ENCODE data around the gene SMIM3.

Gene SMIM3

DNA sequence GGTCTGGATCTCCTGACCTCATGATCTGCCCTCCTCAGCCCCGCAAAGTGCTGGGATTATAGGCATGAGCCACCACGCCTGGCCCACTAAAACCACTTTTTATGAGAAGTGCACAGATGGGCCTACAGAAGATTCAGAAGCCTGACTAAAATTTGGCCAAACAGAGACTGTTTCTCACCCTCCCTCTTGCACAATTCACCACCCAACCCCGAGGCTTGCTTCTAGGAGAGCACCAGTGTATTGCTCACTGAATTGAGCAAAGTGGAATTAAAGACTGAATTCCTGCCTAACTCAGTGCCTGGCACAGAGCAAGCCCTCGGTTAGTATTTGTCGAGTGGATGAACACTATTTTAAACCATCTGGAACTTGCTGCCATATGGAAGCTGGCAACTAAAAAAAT lies 16.3 kb upstream of the SMIM3 start (continued):
- TF ChIP-seq BACH2 (CRISPR knock-in tag; IDR thresholded peaks at IDR 0.05; ENCODE audit: borderline replicate concordance) (no peak), SNAI2 (CRISPR knock-in tag; IDR thresholded peaks at IDR 0.05) (no peak)
- TF ChIP-seq, protein P1, sequence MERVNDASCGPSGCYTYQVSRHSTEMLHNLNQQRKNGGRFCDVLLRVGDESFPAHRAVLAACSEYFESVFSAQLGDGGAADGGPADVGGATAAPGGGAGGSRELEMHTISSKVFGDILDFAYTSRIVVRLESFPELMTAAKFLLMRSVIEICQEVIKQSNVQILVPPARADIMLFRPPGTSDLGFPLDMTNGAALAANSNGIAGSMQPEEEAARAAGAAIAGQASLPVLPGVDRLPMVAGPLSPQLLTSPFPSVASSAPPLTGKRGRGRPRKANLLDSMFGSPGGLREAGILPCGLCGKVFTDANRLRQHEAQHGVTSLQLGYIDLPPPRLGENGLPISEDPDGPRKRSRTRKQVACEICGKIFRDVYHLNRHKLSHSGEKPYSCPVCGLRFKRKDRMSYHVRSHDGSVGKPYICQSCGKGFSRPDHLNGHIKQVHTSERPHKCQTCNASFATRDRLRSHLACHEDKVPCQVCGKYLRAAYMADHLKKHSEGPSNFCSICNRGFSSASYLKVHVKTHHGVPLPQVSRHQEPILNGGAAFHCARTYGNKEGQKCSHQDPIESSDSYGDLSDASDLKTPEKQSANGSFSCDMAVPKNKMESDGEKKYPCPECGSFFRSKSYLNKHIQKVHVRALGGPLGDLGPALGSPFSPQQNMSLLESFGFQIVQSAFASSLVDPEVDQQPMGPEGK (CRISPR knock-in tag; IDR thresholded peaks at IDR 0.05; ENCODE audit: borderline replicate concordance): no peak

DNA sequence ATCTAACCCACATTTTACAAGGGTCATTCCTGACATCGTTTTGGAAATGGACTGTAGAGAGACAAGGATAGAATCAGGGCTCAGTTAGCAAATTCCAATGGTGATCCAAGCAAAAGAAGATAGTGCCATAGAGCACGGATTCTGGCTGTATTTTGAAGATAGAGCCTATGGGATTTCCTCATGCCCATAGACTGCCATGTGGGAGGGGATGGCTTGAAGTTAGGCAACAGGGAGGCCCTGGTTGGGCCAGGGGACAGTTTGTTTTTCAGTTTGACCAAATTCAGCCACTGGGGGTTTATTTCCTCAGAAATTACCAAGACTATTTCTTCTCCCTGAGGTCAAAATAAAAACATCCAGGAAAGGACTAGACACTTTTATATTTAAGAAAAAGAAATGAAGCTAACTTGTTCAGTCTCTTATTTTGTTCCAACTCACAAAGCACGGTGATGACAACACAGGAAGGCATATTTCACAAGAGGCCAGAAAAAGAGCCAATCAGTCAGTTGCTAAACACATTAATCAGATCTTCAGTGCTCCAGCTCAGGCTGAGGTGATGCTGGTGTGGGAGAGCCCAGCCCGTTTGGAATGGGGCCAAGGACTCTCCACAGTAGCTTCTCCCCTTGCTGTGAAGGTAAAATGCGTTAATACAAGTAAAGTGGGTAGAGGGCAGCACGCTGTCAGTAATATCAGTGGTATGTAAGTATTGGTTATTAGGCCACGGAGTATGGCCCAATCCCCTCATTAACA lies 15.4 kb upstream of the SMIM3 start:
- no peak for TF ChIP-seq TCF4 (CRISPR knock-in tag; IDR thresholded peaks at IDR 0.05; ENCODE audit: borderline replicate concordance)
- no peak for TF ChIP-seq ZFP3 (CRISPR knock-in tag; IDR thresholded peaks at IDR 0.05)
- TF ChIP-seq SNAI2 (CRISPR knock-in tag; IDR thresholded peaks at IDR 0.05): no peak
- no peak for TF ChIP-seq BACH2 (CRISPR knock-in tag; IDR thresholded peaks at IDR 0.05; ENCODE audit: borderline replicate concordance)
- TF ChIP-seq ISL1 (CRISPR knock-in tag; IDR thresholded peaks at IDR 0.05): no peak
- TF ChIP-seq, protein P2, sequence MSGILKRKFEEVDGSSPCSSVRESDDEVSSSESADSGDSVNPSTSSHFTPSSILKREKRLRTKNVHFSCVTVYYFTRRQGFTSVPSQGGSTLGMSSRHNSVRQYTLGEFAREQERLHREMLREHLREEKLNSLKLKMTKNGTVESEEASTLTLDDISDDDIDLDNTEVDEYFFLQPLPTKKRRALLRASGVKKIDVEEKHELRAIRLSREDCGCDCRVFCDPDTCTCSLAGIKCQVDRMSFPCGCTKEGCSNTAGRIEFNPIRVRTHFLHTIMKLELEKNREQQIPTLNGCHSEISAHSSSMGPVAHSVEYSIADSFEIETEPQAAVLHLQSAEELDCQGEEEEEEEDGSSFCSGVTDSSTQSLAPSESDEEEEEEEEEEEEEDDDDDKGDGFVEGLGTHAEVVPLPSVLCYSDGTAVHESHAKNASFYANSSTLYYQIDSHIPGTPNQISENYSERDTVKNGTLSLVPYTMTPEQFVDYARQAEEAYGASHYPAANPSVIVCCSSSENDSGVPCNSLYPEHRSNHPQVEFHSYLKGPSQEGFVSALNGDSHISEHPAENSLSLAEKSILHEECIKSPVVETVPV (CRISPR knock-in tag; IDR thresholded peaks at IDR 0.05): no peak
- TF ChIP-seq ZNF70 (CRISPR knock-in tag; IDR thresholded peaks at IDR 0.05): no peak
- TF ChIP-seq, protein P3, sequence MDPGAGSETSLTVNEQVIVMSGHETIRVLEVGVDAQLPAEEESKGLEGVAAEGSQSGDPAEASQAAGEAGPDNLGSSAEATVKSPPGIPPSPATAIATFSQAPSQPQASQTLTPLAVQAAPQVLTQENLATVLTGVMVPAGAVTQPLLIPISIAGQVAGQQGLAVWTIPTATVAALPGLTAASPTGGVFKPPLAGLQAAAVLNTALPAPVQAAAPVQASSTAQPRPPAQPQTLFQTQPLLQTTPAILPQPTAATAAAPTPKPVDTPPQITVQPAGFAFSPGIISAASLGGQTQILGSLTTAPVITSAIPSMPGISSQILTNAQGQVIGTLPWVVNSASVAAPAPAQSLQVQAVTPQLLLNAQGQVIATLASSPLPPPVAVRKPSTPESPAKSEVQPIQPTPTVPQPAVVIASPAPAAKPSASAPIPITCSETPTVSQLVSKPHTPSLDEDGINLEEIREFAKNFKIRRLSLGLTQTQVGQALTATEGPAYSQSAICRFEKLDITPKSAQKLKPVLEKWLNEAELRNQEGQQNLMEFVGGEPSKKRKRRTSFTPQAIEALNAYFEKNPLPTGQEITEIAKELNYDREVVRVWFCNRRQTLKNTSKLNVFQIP (CRISPR knock-in tag; IDR thresholded peaks at IDR 0.05; ENCODE audit: borderline replicate concordance, low read depth): no peak
- ATAC-seq: no peak

DNA sequence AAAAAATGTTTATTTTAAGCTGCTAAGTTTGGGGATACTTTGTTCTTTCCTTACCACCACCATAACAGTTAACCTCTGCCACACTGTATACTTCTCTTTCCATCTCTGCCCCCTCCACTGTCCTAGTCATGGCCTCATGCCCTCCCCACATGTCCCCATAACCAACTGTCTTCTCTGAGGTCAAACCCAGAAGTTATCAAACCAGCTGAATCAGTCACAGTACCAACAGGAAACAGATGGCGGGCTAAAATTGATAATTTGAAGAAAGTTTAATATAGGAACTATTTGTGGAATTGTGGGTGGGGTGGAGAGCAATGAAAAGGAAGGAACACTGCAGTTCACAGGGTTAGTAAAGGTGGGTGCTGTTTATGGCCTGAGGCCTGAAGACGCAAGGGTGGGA lies 14.0 kb upstream of the SMIM3 start:
- TF ChIP-seq ARNTL (CRISPR knock-in tag; IDR thresholded peaks at IDR 0.05; ENCODE audit: borderline replicate concordance, low read depth) (no peak), RARB (CRISPR knock-in tag; IDR thresholded peaks at IDR 0.05) (no peak), ISL1 (CRISPR knock-in tag; IDR thresholded peaks at IDR 0.05) (no peak), TOX (CRISPR knock-in tag; IDR thresholded peaks at IDR 0.05; ENCODE audit: borderline replicate concordance) (no peak), TCF4 (CRISPR knock-in tag; IDR thresholded peaks at IDR 0.05; ENCODE audit: borderline replicate concordance) (no peak), SNAI2 (CRISPR knock-in tag; IDR thresholded peaks at IDR 0.05) (no peak), ZNF70 (CRISPR knock-in tag; IDR thresholded peaks at IDR 0.05) (no peak)
- TF ChIP-seq, protein P3 (CRISPR knock-in tag; IDR thresholded peaks at IDR 0.05; ENCODE audit: borderline replicate concordance, low read depth): no peak
- TF ChIP-seq, protein P2 (CRISPR knock-in tag; IDR thresholded peaks at IDR 0.05): no peak
- ATAC-seq: no peak

DNA sequence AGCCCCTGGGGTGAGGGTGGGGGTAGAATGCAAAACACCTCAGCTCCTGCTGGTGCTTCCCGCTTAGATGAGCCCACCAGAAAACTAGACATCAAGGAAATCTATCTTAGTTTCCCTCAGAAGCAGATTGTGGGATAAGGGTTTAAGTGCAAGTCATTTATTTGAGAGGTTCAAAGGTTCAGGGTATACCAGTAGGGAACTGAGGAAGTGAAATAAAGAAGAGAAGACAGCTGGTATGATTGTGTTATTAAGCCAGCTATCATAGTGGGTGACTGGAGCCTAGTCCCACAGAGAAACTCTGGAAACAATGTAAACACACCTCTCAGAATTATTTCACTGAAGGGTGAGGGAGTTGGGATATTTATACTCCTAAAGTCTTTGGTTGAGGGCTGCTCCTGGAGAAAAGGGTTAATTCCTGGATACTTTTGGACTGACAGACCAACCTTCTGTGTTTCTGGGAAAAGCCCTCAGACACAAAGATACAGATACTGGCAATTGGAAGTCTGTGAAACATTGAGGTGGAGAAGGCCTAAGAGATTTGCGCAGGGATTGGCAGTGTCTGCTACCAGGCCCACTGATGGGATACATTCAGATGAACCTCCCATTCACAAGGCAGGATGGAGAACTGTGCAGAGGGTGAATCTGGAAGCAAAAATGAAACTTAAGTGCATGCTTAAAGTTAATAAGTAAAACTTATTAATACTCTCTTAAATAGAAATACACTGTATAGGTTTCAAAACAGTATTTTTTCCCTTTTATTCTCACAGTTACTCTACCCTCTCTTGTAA lies 13.4 kb upstream of the SMIM3 start:
- no peak for ATAC-seq
- no peak for TF ChIP-seq RARB (CRISPR knock-in tag; IDR thresholded peaks at IDR 0.05)
- TF ChIP-seq SNAI2 (CRISPR knock-in tag; IDR thresholded peaks at IDR 0.05): no peak
- no peak for TF ChIP-seq ARNTL (CRISPR knock-in tag; IDR thresholded peaks at IDR 0.05; ENCODE audit: borderline replicate concordance, low read depth)
- TF ChIP-seq TCF4 (CRISPR knock-in tag; IDR thresholded peaks at IDR 0.05; ENCODE audit: borderline replicate concordance): no peak
- TF ChIP-seq PPARA (CRISPR knock-in tag; IDR thresholded peaks at IDR 0.05; ENCODE audit: borderline replicate concordance): no peak
- no peak for TF ChIP-seq GLIS3 (CRISPR knock-in tag; IDR thresholded peaks at IDR 0.05)
- no peak for TF ChIP-seq ZFP30 (CRISPR knock-in tag; IDR thresholded peaks at IDR 0.05)
- TF ChIP-seq, protein P2 (CRISPR knock-in tag; IDR thresholded peaks at IDR 0.05): no peak
- TF ChIP-seq, protein P1 (CRISPR knock-in tag; IDR thresholded peaks at IDR 0.05; ENCODE audit: borderline replicate concordance): no peak
- TF ChIP-seq, protein P4, sequence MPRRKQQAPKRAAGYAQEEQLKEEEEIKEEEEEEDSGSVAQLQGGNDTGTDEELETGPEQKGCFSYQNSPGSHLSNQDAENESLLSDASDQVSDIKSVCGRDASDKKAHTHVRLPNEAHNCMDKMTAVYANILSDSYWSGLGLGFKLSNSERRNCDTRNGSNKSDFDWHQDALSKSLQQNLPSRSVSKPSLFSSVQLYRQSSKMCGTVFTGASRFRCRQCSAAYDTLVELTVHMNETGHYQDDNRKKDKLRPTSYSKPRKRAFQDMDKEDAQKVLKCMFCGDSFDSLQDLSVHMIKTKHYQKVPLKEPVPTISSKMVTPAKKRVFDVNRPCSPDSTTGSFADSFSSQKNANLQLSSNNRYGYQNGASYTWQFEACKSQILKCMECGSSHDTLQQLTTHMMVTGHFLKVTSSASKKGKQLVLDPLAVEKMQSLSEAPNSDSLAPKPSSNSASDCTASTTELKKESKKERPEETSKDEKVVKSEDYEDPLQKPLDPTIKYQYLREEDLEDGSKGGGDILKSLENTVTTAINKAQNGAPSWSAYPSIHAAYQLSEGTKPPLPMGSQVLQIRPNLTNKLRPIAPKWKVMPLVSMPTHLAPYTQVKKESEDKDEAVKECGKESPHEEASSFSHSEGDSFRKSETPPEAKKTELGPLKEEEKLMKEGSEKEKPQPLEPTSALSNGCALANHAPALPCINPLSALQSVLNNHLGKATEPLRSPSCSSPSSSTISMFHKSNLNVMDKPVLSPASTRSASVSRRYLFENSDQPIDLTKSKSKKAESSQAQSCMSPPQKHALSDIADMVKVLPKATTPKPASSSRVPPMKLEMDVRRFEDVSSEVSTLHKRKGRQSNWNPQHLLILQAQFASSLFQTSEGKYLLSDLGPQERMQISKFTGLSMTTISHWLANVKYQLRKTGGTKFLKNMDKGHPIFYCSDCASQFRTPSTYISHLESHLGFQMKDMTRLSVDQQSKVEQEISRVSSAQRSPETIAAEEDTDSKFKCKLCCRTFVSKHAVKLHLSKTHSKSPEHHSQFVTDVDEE (CRISPR knock-in tag; IDR thresholded peaks at IDR 0.05): no peak
